CD4-positive, alpha-beta T cell treated with Interleukin-15 for 1 hour (primary cell): ENCODE data around the gene C9orf72.
A peak's percentile ranks its signal among the peaks of the same experiment; 100 is the strongest.

Experiments used
- DNase-seq: peaks from one replicate; pipeline ENCODE4 v3.0.0-alpha.2; 2020

The C9orf72 gene

DNA sequence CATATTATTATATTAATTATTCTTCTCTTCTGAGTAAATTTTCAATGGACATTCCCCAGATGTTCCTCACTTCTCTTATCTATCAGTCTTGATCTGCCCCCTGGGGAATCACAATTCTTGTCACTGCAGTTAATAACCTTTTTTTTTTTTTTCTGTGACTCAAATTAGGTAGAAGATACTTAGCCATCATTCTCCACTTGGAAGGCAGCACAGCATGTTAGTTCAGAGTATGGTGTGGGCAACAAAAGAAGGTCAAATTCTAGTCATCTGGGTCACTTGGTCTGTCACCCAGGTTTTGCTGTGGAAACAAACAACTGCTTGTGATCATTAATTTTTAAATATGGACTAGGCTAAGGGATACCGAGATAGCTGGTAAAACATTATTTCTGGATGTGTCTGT lies 35.5 kb downstream of the C9orf72 start:
- no peak for DNase-seq

- DNase-seq: no peak
Observed at GRCh38 chr9:27537027-27537435, 36.2 kb downstream of the C9orf72 start.

- no peak for DNase-seq
Observed at GRCh38 chr9:27536168-27536567, 37.1 kb downstream of the C9orf72 start.

- no peak for DNase-seq
Observed at GRCh38 chr9:27535701-27536118, 37.6 kb downstream of the C9orf72 start.

DNA sequence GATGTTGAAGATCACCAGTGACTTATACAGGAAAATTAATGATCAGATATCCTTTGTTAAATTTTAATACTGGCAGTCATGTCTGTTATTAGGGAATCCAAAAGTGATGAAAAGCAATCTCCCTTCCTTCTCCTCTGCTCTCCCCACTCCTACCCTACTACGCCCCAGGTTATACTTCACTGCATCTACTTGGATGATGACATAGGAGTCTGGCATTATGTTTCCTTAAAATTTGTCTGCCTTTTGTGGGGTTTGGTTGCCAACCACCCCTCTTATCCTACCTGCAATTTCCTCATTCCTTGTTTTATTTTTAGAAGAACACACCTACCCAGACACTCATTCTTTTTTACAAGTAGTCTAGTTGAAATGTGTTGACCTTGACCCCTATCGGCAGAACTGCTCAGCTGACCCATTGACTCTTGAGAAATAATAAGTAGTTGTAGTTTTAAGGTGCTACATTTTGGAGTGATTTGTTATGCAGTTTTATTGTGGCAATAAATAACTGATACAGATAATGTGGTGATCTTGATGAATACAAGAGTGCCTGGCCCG lies 38.5 kb downstream of the C9orf72 start:
- DNase-seq: no peak

- DNase-seq: no peak
Observed at GRCh38 chr9:27534131-27534530, 39.1 kb downstream of the C9orf72 start.

DNA sequence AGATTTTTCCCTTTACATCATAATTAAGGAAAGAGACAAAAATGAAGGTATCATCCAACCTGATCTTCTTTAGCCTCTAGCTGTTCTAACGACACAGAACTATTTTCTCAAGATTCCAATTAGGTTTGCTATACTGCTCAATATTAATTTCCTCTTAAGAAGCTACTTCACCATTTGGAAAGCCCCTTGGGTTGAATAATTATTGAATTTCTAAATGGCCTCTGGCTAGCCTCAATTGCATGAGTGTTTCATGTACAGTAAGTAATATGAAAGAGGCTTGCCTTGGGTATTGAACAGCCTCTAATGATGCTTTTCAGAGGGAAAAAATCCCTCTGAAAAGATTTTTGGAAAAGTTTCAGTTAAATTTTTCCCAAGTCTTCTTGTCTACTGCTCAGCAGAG lies 40.0 kb downstream of the C9orf72 start:
- DNase-seq: no peak

GRCh38 chr9:27532046-27532445 lies 41.2 kb downstream of the C9orf72 start:
- DNase-seq: no peak

DNA sequence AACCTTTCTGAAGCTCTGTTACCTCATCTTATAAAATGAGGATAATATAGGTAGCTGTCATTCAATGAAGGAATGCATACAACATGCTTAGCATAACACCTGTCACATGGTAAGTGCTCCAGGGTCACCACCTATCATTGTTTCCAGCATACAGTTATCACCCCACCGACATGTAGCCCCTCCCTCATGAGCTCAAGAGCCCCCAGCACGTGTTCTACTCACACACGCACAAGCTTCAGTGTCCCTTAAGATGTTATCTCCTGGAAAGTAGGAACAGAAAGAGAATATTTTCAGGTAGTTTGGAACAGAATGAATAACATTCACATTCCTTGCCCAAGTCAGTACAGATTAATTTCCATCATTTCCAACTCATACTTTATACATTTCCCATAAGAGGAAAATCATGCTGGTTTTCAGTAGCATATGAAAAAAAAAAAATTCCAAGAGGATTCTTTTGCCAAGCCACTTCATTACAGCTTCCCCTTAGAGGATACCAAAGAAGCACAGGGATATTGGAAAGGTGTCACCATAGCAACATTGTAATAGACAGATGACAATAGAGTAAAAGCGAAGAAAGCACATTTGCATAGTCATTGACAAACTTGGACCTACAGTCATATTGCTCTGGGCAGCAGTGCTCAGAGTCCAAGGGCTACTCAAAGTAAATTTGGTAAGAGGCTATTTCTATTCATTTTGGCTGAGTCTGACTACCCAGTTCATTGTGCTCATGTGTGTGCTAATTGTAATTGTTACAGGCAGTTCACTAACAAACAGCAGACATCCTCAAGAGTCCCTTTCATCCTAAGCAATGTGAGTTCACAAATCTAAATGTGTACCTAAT lies 42.1 kb downstream of the C9orf72 start:
- no peak for DNase-seq

GRCh38 chr9:27529316-27530278 lies 43.7 kb downstream of the C9orf72 start, which contains the start of gene MOB3B:
TSS of gene MOB3B (minus strand) at chr9:27529814. CDS start at chr9:27455550, 74,264 bp downstream.
- peak; percentile 72 for DNase-seq

DNA sequence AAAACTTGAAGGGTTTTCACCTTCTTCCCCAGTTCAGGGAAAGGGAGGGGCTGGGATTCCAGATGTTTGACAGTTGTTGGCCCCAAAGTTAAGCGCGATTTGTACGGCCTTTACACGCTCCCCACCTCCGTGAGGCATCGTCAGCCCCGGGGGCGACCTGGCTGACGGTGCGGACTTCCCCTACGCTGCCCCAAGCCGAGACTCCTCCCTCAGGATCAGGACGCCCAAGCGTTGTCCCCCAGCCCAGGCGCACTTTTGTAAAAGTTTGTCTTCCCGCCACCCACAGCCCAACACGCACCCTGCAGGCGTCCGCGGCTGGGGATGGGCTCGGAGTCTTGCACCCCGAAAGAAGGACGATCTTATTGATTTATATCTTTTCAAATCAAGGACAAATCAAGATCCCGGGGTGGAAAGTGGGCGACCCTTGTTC lies 44.4 kb downstream of the C9orf72 start:
- DNase-seq: peak; percentile 68

DNA sequence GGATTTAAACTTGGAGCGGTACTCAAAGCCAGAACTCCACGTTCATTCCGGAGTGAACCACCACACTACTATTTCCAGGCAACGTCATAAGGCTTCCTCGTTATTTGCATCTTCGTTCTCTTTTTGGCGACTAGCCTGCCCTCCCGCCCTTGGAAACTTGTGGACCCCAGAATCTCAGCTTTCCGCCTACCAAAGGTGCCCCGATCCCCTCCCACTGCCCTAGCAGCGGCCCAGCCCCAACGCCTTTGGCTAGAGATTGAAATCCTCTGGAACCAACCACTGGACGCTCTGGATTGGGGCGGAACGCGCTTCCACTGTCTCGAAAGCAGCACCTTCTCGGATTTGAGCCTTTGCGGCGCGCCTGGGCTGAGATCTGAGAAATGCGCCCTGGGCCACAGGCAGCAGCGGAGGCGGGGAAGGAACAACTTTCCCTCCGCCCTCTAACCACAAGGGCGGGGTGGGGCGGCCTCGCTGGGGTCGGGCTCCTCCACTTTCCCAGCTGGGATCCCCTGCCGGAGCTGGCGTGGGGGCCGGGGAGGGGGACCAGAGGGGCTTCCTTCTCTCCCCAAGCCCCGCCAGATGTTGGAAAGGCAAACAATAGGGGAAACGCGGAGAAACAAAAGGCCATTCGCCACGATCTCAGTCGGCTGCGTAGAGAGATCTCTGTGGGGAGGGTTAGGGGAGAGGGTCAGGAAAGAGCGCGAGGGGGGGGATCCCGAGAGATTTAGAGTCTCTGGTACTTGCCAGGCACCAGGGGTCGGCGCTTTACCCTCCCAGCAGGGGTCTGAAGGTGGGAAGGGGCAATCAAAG lies 45.0 kb downstream of the C9orf72 start:
- DNase-seq: peak; percentile 54

- DNase-seq: no peak
Observed at GRCh38 chr9:27527702-27528075, 45.6 kb downstream of the C9orf72 start.

DNA sequence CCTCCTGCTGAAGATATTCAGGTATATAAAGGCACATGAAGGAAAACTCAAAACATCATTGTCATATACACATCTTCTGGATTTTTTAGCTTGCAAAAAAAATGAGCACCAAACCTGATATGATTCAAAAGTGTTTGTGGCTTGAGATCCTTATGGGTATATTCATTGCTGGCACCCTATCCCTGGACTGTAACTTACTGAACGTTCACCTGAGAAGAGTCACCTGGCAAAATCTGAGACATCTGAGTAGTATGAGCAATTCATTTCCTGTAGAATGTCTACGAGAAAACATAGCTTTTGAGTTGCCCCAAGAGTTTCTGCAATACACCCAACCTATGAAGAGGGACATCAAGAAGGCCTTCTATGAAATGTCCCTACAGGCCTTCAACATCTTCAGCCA lies 49.0 kb downstream of the C9orf72 start, which contains the start of gene IFNK:
Gene IFNK, plus strand, starts transcription at position 55 of the 400 bp plus-strand sequence. Its CDS starts 47 bp downstream, at position 102.
- no peak for DNase-seq

- DNase-seq: no peak
Observed at GRCh38 chr9:27523141-27523540, 50.1 kb downstream of the C9orf72 start.

DNA sequence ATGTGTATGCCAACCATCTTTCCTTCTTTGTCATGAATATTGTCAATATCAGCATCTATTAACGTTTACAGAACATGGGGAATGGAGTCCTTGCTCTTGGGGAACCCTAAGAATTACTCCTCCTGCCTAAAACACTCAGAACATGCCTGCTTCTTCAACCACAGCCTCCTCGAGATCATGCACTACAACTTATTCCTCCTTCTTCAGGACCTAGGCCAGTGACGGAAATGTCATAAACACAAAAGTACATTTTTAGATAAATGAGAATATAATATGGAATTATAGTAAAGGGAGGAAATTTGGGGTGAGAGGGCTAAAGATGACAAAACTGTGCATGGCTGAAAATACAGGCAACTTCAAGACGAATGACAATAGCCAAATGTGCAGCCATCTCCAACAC lies 52.3 kb downstream of the C9orf72 start:
- DNase-seq: no peak

GRCh38 chr9:27519466-27520465 lies 53.5 kb downstream of the C9orf72 start:
- DNase-seq: no peak

DNA sequence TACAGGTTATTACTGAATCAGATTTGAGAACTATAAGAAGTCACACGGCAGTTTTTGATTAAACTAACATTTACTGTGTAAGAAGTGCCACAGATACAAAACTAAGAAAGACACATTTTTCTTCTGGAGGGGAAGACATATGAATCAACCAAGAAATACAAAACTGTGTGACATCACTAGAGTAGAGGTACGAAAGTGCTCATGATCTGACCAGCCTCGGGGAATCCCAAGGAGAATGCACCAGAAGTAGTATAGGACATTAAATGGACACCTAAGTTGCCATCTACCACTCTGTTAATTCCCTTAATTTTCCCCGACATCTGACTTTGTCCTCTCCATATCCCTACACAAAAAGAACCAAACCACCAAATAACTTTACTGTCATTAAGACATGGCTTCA lies 54.5 kb downstream of the C9orf72 start:
- DNase-seq: no peak

DNA sequence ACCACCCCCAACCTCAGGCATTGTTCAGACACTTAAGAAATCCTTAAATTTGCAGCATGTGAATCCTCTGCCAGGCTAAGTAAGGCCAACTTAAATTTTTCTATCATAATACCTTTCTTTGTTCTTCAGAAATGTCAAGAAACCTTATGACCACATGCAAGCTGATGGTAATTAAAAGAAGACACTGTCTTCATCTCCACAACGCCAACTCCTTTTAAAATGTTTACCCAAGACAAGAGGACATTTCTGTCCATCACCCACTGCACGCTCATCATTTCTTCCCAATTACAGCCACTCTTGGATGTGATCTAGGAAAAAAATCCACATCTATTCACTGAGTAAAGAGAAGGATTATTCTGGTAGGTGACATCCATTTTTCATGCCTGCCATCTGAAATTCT lies 55.3 kb downstream of the C9orf72 start:
- no peak for DNase-seq

DNA sequence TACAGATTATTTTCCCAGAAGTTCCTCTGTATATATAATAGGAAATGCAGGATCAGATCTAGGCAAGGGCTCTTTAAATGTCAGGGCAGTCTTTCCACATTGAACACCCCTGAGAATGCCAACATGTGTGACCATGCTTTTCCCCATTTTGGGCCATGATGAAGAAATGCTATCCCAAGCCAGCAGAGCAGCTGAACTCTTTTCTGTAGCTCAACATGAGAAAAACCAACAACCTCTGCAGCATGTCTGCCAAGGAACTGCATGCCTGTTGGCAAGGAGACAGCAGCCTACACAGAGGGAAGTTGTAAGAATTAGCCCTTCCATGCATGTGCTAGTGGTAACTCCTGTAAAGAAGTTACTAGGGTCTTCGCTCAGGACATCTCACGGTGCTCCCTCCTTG lies 58.7 kb downstream of the C9orf72 start:
- no peak for DNase-seq

DNA sequence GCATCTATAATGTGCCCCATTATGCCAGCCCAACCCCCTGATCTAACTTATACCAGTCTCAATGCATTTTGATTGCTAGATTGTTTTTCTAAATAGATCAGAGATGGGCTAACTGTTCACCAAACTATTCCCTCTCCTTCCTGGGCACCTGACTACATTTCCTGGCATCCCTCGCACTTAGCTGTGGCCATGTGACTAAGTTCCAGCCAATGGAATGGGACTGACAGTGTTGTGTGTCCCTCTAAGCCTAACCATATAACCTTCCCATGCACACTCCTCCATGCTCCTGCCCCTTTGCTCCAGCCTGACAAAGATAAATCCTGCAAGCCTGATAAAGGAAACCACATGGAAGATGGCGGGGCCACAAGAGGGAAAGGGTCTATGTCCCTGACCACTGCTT lies 61.5 kb downstream of the C9orf72 start:
- DNase-seq: no peak
